GM21737 (cell line): ENCODE measurements around the gene FBN2.
"Not testable (repeated sequence)": the region's sequence is repeated elsewhere in the genome, so short reads cannot be mapped to it uniquely, and the experiment has no call there.

Experiments
- ATAC-seq: cut with Tn5 transposase; IDR thresholded peaks from one replicate; pipeline ENCODE4 v1.9.1; 2021; ENCODE audit warnings: mild to moderate bottlenecking, moderate library complexity; ENCODE audit not compliant: unreplicated experiment

The FBN2 gene

GRCh38 chr5:128328007-128328406 lies 210.0 kb downstream of the FBN2 start:
- ATAC-seq = no peak

- not testable (repeated sequence) for ATAC-seq
These were observed 216.6 kb downstream of the FBN2 start for GRCh38 chr5:128321418-128321817.

- ATAC-seq = no peak
These were observed 219.4 kb downstream of the FBN2 start for GRCh38 chr5:128318691-128319090.

- ATAC-seq = no peak
These were observed 220.6 kb downstream of the FBN2 start for GRCh38 chr5:128317481-128317880.

- no peak for ATAC-seq
These were observed 222.4 kb downstream of the FBN2 start for GRCh38 chr5:128315671-128316070.

- no peak for ATAC-seq
These were observed 232.7 kb downstream of the FBN2 start for GRCh38 chr5:128305341-128305740.

GRCh38 chr5:128304791-128305190 lies 233.3 kb downstream of the FBN2 start:
- no peak for ATAC-seq

GRCh38 chr5:128304088-128304487 lies 234.0 kb downstream of the FBN2 start:
- ATAC-seq = no peak

GRCh38 chr5:128303593-128303992 lies 234.5 kb downstream of the FBN2 start:
- ATAC-seq = no peak

GRCh38 chr5:128300181-128300580 lies 237.9 kb downstream of the FBN2 start:
- ATAC-seq = no peak

- no peak for ATAC-seq
These were observed 247.7 kb downstream of the FBN2 start for GRCh38 chr5:128290152-128290858.

GRCh38 chr5:128287740-128288139 lies 250.3 kb downstream of the FBN2 start:
- ATAC-seq = no peak

GRCh38 chr5:128284236-128284635 lies 253.8 kb downstream of the FBN2 start:
- no peak for ATAC-seq

- ATAC-seq = no peak
These were observed 258.7 kb downstream of the FBN2 start for GRCh38 chr5:128279345-128279744.

- ATAC-seq = no peak
These were observed 261.4 kb downstream of the FBN2 start for GRCh38 chr5:128276537-128277216.

GRCh38 chr5:128274441-128274840 lies 263.6 kb downstream of the FBN2 start:
- no peak for ATAC-seq

- no peak for ATAC-seq
These were observed 264.3 kb downstream of the FBN2 start for GRCh38 chr5:128273736-128274135.

- ATAC-seq = no peak
These were observed 266.1 kb downstream of the FBN2 start for GRCh38 chr5:128271859-128272464.

- no peak for ATAC-seq
These were observed 267.0 kb downstream of the FBN2 start for GRCh38 chr5:128271071-128271470.

GRCh38 chr5:128264564-128265360 lies 273.3 kb downstream of the FBN2 start:
- no peak for ATAC-seq

GRCh38 chr5:128263357-128263756 lies 274.7 kb downstream of the FBN2 start:
- no peak for ATAC-seq
